Colonic mucosa (tissue), 4 donors: ENCODE results near the gene TOPAZ1. TPM values are rescaled to one million over a fixed set of nuclear protein-coding genes. Genes with fewer than 3 reads are reported as not detected.

Source experiments
- DNase-seq: peaks from one replicate; pipeline ENCODE4 v3.0.0-alpha.2; 2020
- H3K27ac ChIP-seq: fragments of 200-600 bp; one replicate; pipeline ENCODE4 v1.8.0; 2021
- H3K27me3 ChIP-seq: fragments of 200-600 bp; one replicate; pipeline ENCODE4 v1.8.0; 2021
- H3K36me3 ChIP-seq: fragments of 200-600 bp; one replicate; pipeline ENCODE4 v1.8.0; 2021
- H3K4me1 ChIP-seq: fragments of 200-600 bp; one replicate; pipeline ENCODE4 v1.8.0; 2021; ENCODE audit warnings: mild to moderate bottlenecking
- H3K4me3 ChIP-seq: fragments of 200-600 bp; one replicate; pipeline ENCODE4 v1.8.0; 2021
- H3K9ac ChIP-seq, 2 donors: one replicate each; pipeline ENCODE4 v1.7.0; 2013; ENCODE audit warnings: control low read depth in 2 of 2, low read depth in 2 of 2, low read length in 2 of 2
- H3K9me3 ChIP-seq: fragments of 200-600 bp; one replicate; pipeline ENCODE4 v1.8.0; 2021
- CTCF ChIP-seq: fragments of 200-600 bp; IDR thresholded peaks from one replicate; pipeline ENCODE4 v1.8.0; 2022; ENCODE audit warnings: antibody characterized with exemption, mild to moderate bottlenecking
- intact Hi-C: fragments of 100-400 bp; cut with DNase I; formaldehyde crosslinking; loops from one replicate; pipeline ENCODE4 v1.14.1; 2022
- total RNA-seq, 2 donors: library from RNA; stranded (reverse); fragmentation: NEBNext Ultra II Directional in 1 of 2; extraction: Animal tissue kit (Norgen Biotek cat#: 25700) in 1 of 2; gene quantifications; one replicate each; pipeline ENCODE4 v1.2.1, GENCODE V29; 2021
- donor health status: healthy.
- donor health status: DM: no; HTN: no; CAD: no.
- donor health status: DM: no; HTN: no; CAD: no.

TOPAZ1 gene
- total RNA-seq, 2 donors from 2014 or later: not detected

- no peak for DNase-seq
- no peak for TF ChIP-seq CTCF
- H3K4me1 ChIP-seq: no peaks in the 10 kb centered on the region
- no peak overlapping the region for H3K27ac ChIP-seq
- no peak overlapping the region for H3K9ac ChIP-seq
- H3K36me3 ChIP-seq: no peaks in the 10 kb centered on the region
- no peaks in the 10 kb centered on the region for H3K9me3 ChIP-seq
- intact Hi-C loops: no loop called here
- H3K27me3 ChIP-seq: no peaks in the 10 kb centered on the region
- no peak overlapping the region for H3K4me3 ChIP-seq
Measured at GRCh38 chr3:44359146-44359751, 117.6 kb downstream of the TOPAZ1 start.

- Histone ChIP-seq H3K4me3 (no peak overlapping the region), H3K27ac (no peak overlapping the region), H3K9ac (no peak overlapping the region), H3K9me3 (no peaks in the 10 kb centered on the region), H3K4me1 (no peaks in the 10 kb centered on the region), H3K36me3 (no peaks in the 10 kb centered on the region), H3K27me3 (no peaks in the 10 kb centered on the region)
- TF ChIP-seq CTCF: no peak
- intact Hi-C loops: no loop called here
- no peak for DNase-seq
Measured at GRCh38 chr3:44363591-44363990, 121.9 kb downstream of the TOPAZ1 start.

DNA sequence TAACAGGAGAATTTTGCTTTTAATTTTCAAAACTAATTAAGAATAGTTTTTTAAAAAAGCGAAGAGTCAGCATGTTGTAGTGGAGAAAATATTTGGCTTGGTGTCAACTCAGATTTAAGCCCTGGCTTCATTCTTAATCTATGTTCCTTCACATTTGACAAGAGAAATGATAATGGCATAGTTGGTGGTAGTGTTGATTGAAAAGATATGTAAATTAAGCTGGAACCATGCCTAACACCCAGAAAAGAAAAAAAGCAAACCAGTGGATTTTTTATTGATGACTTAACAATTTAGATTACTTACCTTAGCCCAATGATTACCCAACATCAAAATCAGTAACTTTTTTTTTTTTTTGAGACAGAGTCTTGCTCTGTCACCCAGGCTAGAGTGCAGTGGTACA is 124.3 kb downstream of the TOPAZ1 start:
- no peaks in the 10 kb centered on the region for H3K9me3 ChIP-seq
- no peak for TF ChIP-seq CTCF
- no peaks in the 10 kb centered on the region for H3K36me3 ChIP-seq
- no peak overlapping the region for H3K27ac ChIP-seq
- no peak overlapping the region for H3K4me3 ChIP-seq
- H3K9ac ChIP-seq: no peak overlapping the region
- intact Hi-C loops: no loop called here
- H3K4me1 ChIP-seq: no peaks in the 10 kb centered on the region
- no peak for DNase-seq
- H3K27me3 ChIP-seq: no peaks in the 10 kb centered on the region

DNA sequence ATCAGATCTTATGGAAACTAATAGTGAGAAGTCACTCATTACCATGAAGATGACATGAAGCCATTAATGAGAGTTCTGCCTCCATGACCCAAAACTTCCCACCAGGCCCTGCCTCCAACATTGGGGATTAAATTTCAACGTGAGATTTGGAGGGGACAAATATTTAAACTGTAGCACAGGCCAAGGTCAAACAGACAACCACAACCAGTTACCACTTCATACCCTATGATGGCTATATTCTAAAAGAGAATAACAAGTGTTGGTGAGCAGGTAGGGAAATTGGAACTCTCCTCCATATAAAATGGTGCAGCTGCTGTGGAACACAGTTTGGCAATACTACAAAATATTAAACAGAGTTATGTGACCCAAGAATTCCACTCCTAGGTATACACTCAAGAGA is 133.8 kb downstream of the TOPAZ1 start:
- Histone ChIP-seq H3K9me3 (no peaks in the 10 kb centered on the region), H3K9ac (no peak overlapping the region), H3K27ac (no peak overlapping the region), H3K27me3 (no peaks in the 10 kb centered on the region), H3K4me3 (no peak overlapping the region), H3K36me3 (no peaks in the 10 kb centered on the region), H3K4me1 (no peaks in the 10 kb centered on the region)
- intact Hi-C loops: no loop called here
- DNase-seq: no peak
- no peak for TF ChIP-seq CTCF

Other genes starting within 250 kb of the TOPAZ1 start
- gene TCAIM, start 96.9 kb downstream of the TOPAZ1 start, total RNA-seq: 10 to 100 TPM; 20.2 to 26.2 TPM
- 10 to 100 TPM; 11.5 to 14.6 TPM for gene ZNF445, start 235.8 kb downstream of the TOPAZ1 start, total RNA-seq